C4-2B (cell line): ENCODE results near the gene NF2.

Experiments used
- ZFX ChIP-seq: fragments of 450-650 bp; IDR thresholded peaks from 2 replicates; pipeline ENCODE4 v1.6.1; 2017
- TF ChIP-seq, protein P1 (sequence below): fragments of 450-650 bp; conservative IDR thresholded peaks from 2 replicates; pipeline ENCODE4 v1.5.1; 2017; ENCODE audit warnings: mild to moderate bottlenecking

GRCh38 chr22:29701155-29701999 lies 97.9 kb downstream of the NF2 start:
- TF ChIP-seq, protein P1, sequence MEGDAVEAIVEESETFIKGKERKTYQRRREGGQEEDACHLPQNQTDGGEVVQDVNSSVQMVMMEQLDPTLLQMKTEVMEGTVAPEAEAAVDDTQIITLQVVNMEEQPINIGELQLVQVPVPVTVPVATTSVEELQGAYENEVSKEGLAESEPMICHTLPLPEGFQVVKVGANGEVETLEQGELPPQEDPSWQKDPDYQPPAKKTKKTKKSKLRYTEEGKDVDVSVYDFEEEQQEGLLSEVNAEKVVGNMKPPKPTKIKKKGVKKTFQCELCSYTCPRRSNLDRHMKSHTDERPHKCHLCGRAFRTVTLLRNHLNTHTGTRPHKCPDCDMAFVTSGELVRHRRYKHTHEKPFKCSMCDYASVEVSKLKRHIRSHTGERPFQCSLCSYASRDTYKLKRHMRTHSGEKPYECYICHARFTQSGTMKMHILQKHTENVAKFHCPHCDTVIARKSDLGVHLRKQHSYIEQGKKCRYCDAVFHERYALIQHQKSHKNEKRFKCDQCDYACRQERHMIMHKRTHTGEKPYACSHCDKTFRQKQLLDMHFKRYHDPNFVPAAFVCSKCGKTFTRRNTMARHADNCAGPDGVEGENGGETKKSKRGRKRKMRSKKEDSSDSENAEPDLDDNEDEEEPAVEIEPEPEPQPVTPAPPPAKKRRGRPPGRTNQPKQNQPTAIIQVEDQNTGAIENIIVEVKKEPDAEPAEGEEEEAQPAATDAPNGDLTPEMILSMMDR: no peak; the same call in 1 of the 2 replicates
- no peak for TF ChIP-seq ZFX
